ENCODE data around the gene RTN4R. TPM values are rescaled to one million over a fixed set of nuclear protein-coding genes. Genes with fewer than 3 reads are reported as not detected.

RTN4R gene
- total RNA-seq, 1 experiment from 2014 or later: 19.0 TPM

GRCh38 chr22:20297414-20298109 is 29.4 kb upstream of the RTN4R start:
- POLR2A ChIA-PET: no interaction called here
- no peak overlapping the region for H3K4me2 ChIP-seq (ENCODE audit: low read length)
- H3K9me2 ChIP-seq (ENCODE audit: insufficient read depth): no peaks in the 10 kb centered on the region
- no peaks in the 10 kb centered on the region for H3K36me3 ChIP-seq (ENCODE audit: control insufficient read depth in 1 of 2, insufficient read depth in 2 of 2, low read length in 2 of 2)
- intact Hi-C loops (cut with micrococcal nuclease): no loop called here
- ATAC-seq (no peak), DNase-seq (ENCODE audit: low read depth, low spot score) (no peak)
- H3K9ac ChIP-seq (ENCODE audit: low read length): no peak overlapping the region
- RAD21 ChIA-PET (ENCODE audit: low non-redundant PET in 1 of 2, low total read pairs in 2 of 2, uncharacterized antibody in 2 of 2, unreplicated experiment in 2 of 2): no interaction called here
- H3K4me3 ChIP-seq (replicated peaks in 1 of 2; ENCODE audit: low read depth in 1 of 2, low read length in 2 of 2): no peak overlapping the region
- BruUV-seq (replicated peaks): no TSS peak
- H3K27ac ChIP-seq (ENCODE audit: low read depth, low read length): no peak overlapping the region
- peaks cover 3 to 17% of the 10 kb centered on the region in 2 experiments; a peak in 3 of 4 replicates for H3K4me1 ChIP-seq (ENCODE audit: control insufficient read depth in 1 of 2, insufficient read depth in 2 of 2, low read length in 2 of 2)
- CTCF ChIA-PET: no interaction called here
- no peaks in the 10 kb centered on the region for H3K79me2 ChIP-seq (ENCODE audit: insufficient read depth, low read length)
- TF ChIP-seq ZNF274 (IDR thresholded peaks at IDR 0.05; ENCODE audit: low read depth, low read length): no peak
- TF ChIP-seq EZH2phosphoT487 (IDR thresholded peaks at IDR 0.05; ENCODE audit: borderline replicate concordance): no peak
- no peak for TF ChIP-seq MAX (IDR thresholded peaks at IDR 0.05)
- no peak for TF ChIP-seq YY1 (IDR thresholded peaks at IDR 0.05; ENCODE audit: extremely low read depth, insufficient replicate concordance, low read depth, low read length)
- TF ChIP-seq ATF3 (IDR thresholded peaks at IDR 0.05): no peak
- TF ChIP-seq ZBTB33 (IDR thresholded peaks at IDR 0.05; ENCODE audit: extremely low read depth, insufficient replicate concordance, low read length): no peak
- TF ChIP-seq CEBPB (IDR thresholded peaks at IDR 0.05; ENCODE audit: low read depth): no peak
- no peak for TF ChIP-seq RAD21 (IDR thresholded peaks at IDR 0.05; ENCODE audit: low read depth)
- TF ChIP-seq SP1 (IDR thresholded peaks at IDR 0.05; ENCODE audit: low read depth): no peak
- no peak for TF ChIP-seq ZFX (IDR thresholded peaks at IDR 0.05)
- no peaks in the 10 kb centered on the region for H3K27me3 ChIP-seq (ENCODE audit: insufficient read depth, low read length)
- no peak overlapping the region for H2AFZ ChIP-seq (ENCODE audit: low read depth, low read length, poor library complexity, severe bottlenecking)
- H3K9me3 ChIP-seq (ENCODE audit: control insufficient read depth in 1 of 2, insufficient read depth in 1 of 2, low read depth in 1 of 2, low read length in 2 of 2): no peaks in the 10 kb centered on the region
- no peaks in the 10 kb centered on the region for H4K20me1 ChIP-seq (ENCODE audit: insufficient read depth)

Measured in HCT116 (cell line).